ENCODE results near the gene C1QA.

Gene C1QA

DNA sequence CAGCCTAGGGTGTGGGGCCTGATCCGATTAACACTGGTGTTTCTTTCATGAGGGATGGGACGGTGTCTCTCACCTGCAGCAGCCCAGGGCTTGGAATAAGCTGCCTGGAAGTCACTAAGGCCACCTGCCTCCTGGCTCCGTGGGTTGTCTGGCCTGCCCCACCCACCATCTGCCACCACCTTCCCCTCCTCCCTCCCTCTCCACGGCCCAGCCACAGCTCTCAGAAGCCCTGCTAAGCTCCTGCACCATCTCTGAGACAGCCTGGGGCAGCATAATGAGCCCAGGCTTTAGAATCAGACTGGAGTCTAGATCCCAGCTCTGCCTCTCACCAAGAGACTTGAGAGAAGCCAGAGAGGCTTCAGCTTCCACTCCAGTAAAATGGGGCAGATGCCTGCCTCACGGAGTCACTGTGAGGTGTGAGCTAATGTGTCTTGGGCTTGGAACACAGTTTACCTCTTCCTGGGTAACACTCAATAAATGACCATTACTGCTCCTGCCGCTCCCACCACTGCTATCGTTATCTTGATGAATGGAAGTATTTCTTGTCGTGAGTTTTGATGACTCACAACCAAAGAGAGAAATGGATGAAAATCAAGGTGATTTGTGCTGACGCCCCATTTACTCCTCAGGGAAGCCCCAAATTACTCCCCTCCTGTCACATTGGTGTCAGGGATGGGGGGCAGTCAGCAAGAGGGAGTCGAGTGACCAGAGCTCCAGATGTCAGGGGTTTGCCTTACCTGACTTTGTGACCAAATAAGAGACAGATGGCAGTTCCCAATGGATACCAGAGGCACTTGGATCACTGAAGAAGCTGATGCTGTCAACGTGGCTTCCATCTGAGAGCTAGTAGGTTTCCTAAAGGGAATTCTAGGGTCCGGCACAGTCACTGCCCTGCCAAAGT is 23.5 kb upstream of the C1QA start:
- Histone ChIP-seq H3K36me3 (no peaks in the 10 kb centered on the region), H3K4me3 (ENCODE audit: low read depth, low read length) (peak overlapping the region; percentile 22), H3K27ac (peak overlapping the region; percentile 96), H3K9me3 (ENCODE audit: severe bottlenecking) (no peaks in the 10 kb centered on the region), H3K27me3 (ENCODE audit: insufficient read depth, low read depth, severe bottlenecking) (no peaks in the 10 kb centered on the region)
- TF ChIP-seq, protein P1, sequence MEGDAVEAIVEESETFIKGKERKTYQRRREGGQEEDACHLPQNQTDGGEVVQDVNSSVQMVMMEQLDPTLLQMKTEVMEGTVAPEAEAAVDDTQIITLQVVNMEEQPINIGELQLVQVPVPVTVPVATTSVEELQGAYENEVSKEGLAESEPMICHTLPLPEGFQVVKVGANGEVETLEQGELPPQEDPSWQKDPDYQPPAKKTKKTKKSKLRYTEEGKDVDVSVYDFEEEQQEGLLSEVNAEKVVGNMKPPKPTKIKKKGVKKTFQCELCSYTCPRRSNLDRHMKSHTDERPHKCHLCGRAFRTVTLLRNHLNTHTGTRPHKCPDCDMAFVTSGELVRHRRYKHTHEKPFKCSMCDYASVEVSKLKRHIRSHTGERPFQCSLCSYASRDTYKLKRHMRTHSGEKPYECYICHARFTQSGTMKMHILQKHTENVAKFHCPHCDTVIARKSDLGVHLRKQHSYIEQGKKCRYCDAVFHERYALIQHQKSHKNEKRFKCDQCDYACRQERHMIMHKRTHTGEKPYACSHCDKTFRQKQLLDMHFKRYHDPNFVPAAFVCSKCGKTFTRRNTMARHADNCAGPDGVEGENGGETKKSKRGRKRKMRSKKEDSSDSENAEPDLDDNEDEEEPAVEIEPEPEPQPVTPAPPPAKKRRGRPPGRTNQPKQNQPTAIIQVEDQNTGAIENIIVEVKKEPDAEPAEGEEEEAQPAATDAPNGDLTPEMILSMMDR (IDR thresholded peaks at IDR 0.05; ENCODE audit: low read depth, low read length) = no peak
- DNase-seq = peak; percentile 99

DNA sequence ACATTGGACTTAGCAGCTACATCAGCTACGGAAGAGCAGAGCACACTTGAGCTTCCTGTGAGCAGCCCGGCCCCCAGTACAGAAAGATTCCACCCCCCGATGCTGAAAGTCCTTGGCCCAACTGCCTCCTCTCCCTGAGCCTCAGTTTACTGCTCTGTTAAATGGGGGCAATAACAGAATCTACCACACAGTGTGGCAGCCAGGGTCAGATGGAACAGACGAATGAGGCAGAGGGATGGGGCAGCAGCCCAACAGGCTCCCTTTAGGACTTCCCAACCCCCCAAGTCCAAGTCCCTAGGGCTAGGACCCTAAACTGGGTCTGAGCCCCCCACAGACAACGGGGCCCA is 22.9 kb upstream of the C1QA start:
- TF ChIP-seq, protein P1 (IDR thresholded peaks at IDR 0.05; ENCODE audit: low read depth, low read length) = no peak

DNA sequence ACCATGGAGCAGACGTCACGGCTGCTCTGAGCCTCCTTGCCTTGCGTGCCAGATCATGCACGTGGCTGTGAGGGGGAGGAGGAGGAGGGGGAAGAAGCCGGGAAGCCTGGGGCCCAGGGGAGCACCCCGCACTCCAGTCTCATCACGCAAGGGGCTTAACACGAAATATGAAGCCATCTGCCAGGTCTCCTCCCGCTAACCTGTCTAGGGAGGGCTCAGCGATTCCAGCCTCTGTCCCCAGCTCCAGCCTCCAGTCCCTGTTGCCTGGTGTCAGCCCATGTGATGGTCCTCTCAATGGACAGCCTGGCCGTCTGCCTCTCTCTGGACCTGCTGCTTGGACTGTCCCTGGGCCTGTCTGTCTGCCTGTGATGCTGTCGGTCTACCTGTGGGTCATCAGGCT is 22.5 kb upstream of the C1QA start:
- TF ChIP-seq, protein P1 (IDR thresholded peaks at IDR 0.05; ENCODE audit: low read depth, low read length) = no peak
- Histone ChIP-seq H3K27me3 (ENCODE audit: insufficient read depth, low read depth, severe bottlenecking) (no peaks in the 10 kb centered on the region), H3K4me3 (ENCODE audit: low read depth, low read length) (peak overlapping the region; percentile 22), H3K9me3 (ENCODE audit: severe bottlenecking) (no peaks in the 10 kb centered on the region), H3K36me3 (no peaks in the 10 kb centered on the region), H3K27ac (peak overlapping the region; percentile 96)
- DNase-seq = peak; percentile 91

More for the DNA sequence above, 22.9 kb upstream of the C1QA start:
- Histone ChIP-seq H3K27ac (peak overlapping the region; percentile 96), H3K36me3 (no peaks in the 10 kb centered on the region), H3K4me3 (ENCODE audit: low read depth, low read length) (peak overlapping the region; percentile 22), H3K27me3 (ENCODE audit: insufficient read depth, low read depth, severe bottlenecking) (no peaks in the 10 kb centered on the region), H3K9me3 (ENCODE audit: severe bottlenecking) (no peaks in the 10 kb centered on the region)
- no peak for DNase-seq

DNA sequence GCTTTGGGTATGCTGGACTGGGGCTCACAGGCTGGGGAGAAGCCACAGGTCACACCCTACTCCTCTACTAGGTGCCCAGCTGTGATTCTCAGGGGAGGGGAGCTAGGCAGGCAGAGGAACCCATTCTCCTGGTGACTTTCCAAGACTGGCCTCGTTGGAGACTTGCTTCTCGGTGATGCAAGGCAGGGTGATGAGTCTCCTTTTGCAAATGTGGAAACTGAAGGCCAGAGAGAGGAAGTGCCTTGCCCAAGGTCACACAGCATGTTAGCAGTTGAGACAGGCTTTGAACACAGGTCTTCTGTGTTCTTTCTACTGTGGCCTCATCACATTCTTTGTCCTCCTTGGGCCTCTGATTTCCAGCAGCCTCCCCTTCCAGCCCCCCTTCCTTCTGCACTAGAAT is 20.5 kb upstream of the C1QA start:
- no peaks in the 10 kb centered on the region for H3K36me3 ChIP-seq
- DNase-seq = no peak
- H3K9me3 ChIP-seq (ENCODE audit: severe bottlenecking) = no peaks in the 10 kb centered on the region
- H3K27ac ChIP-seq = peak overlapping the region; percentile 96
- TF ChIP-seq, protein P1 (IDR thresholded peaks at IDR 0.05; ENCODE audit: low read depth, low read length) = no peak
- no peak overlapping the region for H3K4me3 ChIP-seq (ENCODE audit: low read depth, low read length)
- H3K27me3 ChIP-seq (ENCODE audit: insufficient read depth, low read depth, severe bottlenecking) = no peaks in the 10 kb centered on the region

DNA sequence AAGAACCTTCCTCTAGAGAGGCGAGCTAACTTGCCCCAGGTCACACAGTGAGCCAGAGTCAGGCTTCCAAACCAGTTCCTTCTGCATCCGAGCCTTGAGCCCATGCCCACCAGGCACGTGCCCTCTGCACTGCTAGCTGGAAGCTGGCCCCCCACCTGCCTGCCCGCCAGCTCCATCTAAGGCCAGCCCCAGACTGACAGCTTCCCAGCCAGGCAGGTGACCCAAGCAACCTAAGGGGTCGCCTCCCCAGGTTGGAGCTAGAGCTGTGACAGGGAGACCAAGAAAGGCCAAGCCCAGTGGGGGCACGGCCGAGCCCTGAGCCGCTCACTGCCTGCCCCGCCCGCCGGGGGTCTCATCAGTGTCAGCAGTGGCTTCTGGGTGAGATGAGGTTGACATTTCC is 19.9 kb upstream of the C1QA start:
- Histone ChIP-seq H3K27ac (no peak overlapping the region), H3K27me3 (ENCODE audit: insufficient read depth, low read depth, severe bottlenecking) (no peaks in the 10 kb centered on the region), H3K9me3 (ENCODE audit: severe bottlenecking) (no peaks in the 10 kb centered on the region), H3K4me3 (ENCODE audit: low read depth, low read length) (no peak overlapping the region), H3K36me3 (no peaks in the 10 kb centered on the region)
- DNase-seq = no peak
- TF ChIP-seq, protein P1 (IDR thresholded peaks at IDR 0.05; ENCODE audit: low read depth, low read length) = no peak
